AG04449 (cell line): Measurements from ENCODE around the gene PLOD2.

Experiments
- CTCF ChIA-PET: fragments of 350-600 bp; formaldehyde crosslinking; extraction: SDS; loops from one replicate; lab custom pipeline; 2021; ENCODE audit warnings: antibody characterized with exemption; lab: Yijun Ruan, JAX
- POLR2A ChIA-PET: fragments of 400-600, 350-600 bp; formaldehyde crosslinking; extraction: SDS; loops from one replicate; lab custom pipeline; 2020; ENCODE audit warnings: antibody characterized with exemption, inconsistent platforms; lab: Yijun Ruan, JAX
- DNase-seq: peaks from one replicate; pipeline ENCODE4 v3.0.0-alpha.2; 2010; ENCODE audit warnings: low read depth, low spot score
- H3K4me3 ChIP-seq: 2 replicates; pipeline ENCODE4 v1.5.1; 2011; ENCODE audit warnings: low read depth, mild to moderate bottlenecking, control low read depth, low read length
- CTCF ChIP-seq: IDR thresholded peaks from one replicate; pipeline ENCODE4 v1.5.1; 2011; ENCODE audit warnings: mild to moderate bottlenecking, moderate library complexity, low read length, control low read depth, inconsistent platforms; ENCODE audit not compliant: insufficient read depth; ENCODE audit errors: missing control alignments

PLOD2 gene

GRCh38 chr3:146078031-146078430, 83.0 kb downstream of the PLOD2 start:
- no peak for DNase-seq
- ChIA-PET CTCF (interaction anchor here (0.7 to 3.2 kb wide), 3 partner anchors 13 to 249 kb away, joined by 3 to 15 read pairs (median 3); no protein-coding TSS in a partner anchor), POLR2A (no interaction called here)
- no peak for TF ChIP-seq CTCF
- H3K4me3 ChIP-seq = no peak overlapping the region

- ChIA-PET CTCF (interaction anchor here (1.2 to 3.2 kb wide), 2 partner anchors 12 to 250 kb away, joined by 3 to 15 read pairs; no protein-coding TSS in a partner anchor), POLR2A (no interaction called here)
- no peak for DNase-seq
- no peak overlapping the region for H3K4me3 ChIP-seq
- TF ChIP-seq CTCF = no peak
Observed at GRCh38 chr3:146077181-146077580, 83.8 kb downstream of the PLOD2 start.

GRCh38 chr3:146072824-146073223, 88.2 kb downstream of the PLOD2 start:
- ChIA-PET CTCF (interaction anchor here (4.4 kb wide), 1 partner anchor 116 kb away, joined by 22 read pairs; no protein-coding TSS in a partner anchor), POLR2A (interaction anchor here (1.8 kb wide), 1 partner anchor 88 kb away, joined by 7 read pairs; the partner anchor contains the start of gene PLOD2)
- H3K4me3 ChIP-seq = no peak overlapping the region
- no peak for DNase-seq
- no peak for TF ChIP-seq CTCF

- POLR2A ChIA-PET = no interaction called here
- no peak overlapping the region for H3K4me3 ChIP-seq
- DNase-seq = no peak
- no peak for TF ChIP-seq CTCF
- CTCF ChIA-PET = interaction anchor here (1.0 to 1.4 kb wide), 3 partner anchors 9 to 117 kb away, joined by 3 to 16 read pairs (median 4); no protein-coding TSS in a partner anchor
Observed at GRCh38 chr3:146072061-146072460, 88.9 kb downstream of the PLOD2 start.

- CTCF ChIA-PET = interaction anchor here (1.0 to 1.4 kb wide), 3 partner anchors 9 to 117 kb away, joined by 3 to 16 read pairs (median 4); no protein-coding TSS in a partner anchor
- DNase-seq = no peak
- no peak for TF ChIP-seq CTCF
- POLR2A ChIA-PET = no interaction called here
- no peak overlapping the region for H3K4me3 ChIP-seq
Observed at GRCh38 chr3:146071632-146072031, 89.4 kb downstream of the PLOD2 start.

- DNase-seq = peak; percentile 47
- H3K4me3 ChIP-seq = no peak overlapping the region
- POLR2A ChIA-PET = no interaction called here
- TF ChIP-seq CTCF = no peak
- CTCF ChIA-PET = no interaction called here
Observed at GRCh38 chr3:146067048-146067447, 93.9 kb downstream of the PLOD2 start.
